BJ (cell line): Measurements from ENCODE around the gene MORN4. TPM values are rescaled to one million over a fixed set of nuclear protein-coding genes. Genes with fewer than 3 reads are reported as not detected.

Experiments
- CTCF ChIA-PET: fragments of 350-600 bp; formaldehyde crosslinking; extraction: SDS; loops from one replicate; lab custom pipeline; 2021; ENCODE audit warnings: antibody characterized with exemption, inconsistent platforms; lab: Yijun Ruan, JAX
- POLR2A ChIA-PET: fragments of 300-600 bp; sonication (Branson Sonifier 250); formaldehyde crosslinking; extraction: SDS; loops from one replicate; lab custom pipeline; 2021; ENCODE audit warnings: antibody characterized with exemption; lab: Charles Lee
- DNase-seq: peaks from one replicate; pipeline ENCODE4 v3.0.0-alpha.2; 2011; ENCODE audit warnings: low read depth
- H3K27me3 ChIP-seq: 2 replicates; pipeline ENCODE4 v1.6.0; 2011; ENCODE audit warnings: low read length; ENCODE audit not compliant: control insufficient read depth, insufficient read depth
- H3K36me3 ChIP-seq: 2 replicates; pipeline ENCODE4 v1.5.1; 2011; ENCODE audit warnings: low read length; ENCODE audit not compliant: control insufficient read depth, insufficient read depth
- H3K4me3 ChIP-seq: 2 replicates; pipeline ENCODE4 v1.5.1; 2011; ENCODE audit warnings: low read depth, mild to moderate bottlenecking, control low read depth, low read length
- CTCF ChIP-seq: IDR thresholded peaks from 2 replicates; pipeline ENCODE4 v1.5.1; 2011; ENCODE audit warnings: low read depth, mild to moderate bottlenecking, control low read depth, inconsistent platforms, low read length, moderate library complexity; ENCODE audit not compliant: insufficient read depth
- polyA plus RNA-seq: library from polyadenylated mRNA; depleted of rRNA; stranded (reverse); fragments of >200 nt; gene quantifications from 2 replicates; pipeline ENCODE4 v1.2.3, GENCODE V29; 2011

MORN4 gene
- polyA plus RNA-seq, 1 experiment = 13.8 TPM

GRCh38 chr10:97571622-97572021 lies 61.7 kb downstream of the MORN4 start:
- no peak overlapping the region for H3K4me3 ChIP-seq
- no peak for DNase-seq
- ChIA-PET POLR2A (no interaction called here), CTCF (interaction anchor here (0.5 to 12.3 kb wide), 33 partner anchors 10 to 165 kb away, joined by 3 to 179 read pairs (median 4); partner anchors contain the start of genes AVPI1, C10orf62 and HOGA1)
- peaks cover 15% of the 10 kb centered on the region for H3K36me3 ChIP-seq
- TF ChIP-seq CTCF = no peak
- no peaks in the 10 kb centered on the region for H3K27me3 ChIP-seq

GRCh38 chr10:97570789-97571471 lies 62.4 kb downstream of the MORN4 start:
- H3K4me3 ChIP-seq = no peak overlapping the region
- no peak for DNase-seq
- CTCF ChIA-PET = interaction anchor here (0.8 to 12.3 kb wide), 19 partner anchors 13 to 165 kb away, joined by 3 to 179 read pairs (median 7); partner anchors contain the start of genes AVPI1 and HOGA1
- TF ChIP-seq CTCF = no peak
- no peaks in the 10 kb centered on the region for H3K27me3 ChIP-seq
- peaks cover 15% of the 10 kb centered on the region for H3K36me3 ChIP-seq
- POLR2A ChIA-PET = no interaction called here

GRCh38 chr10:97570146-97570788 lies 63.0 kb downstream of the MORN4 start:
- TF ChIP-seq CTCF = no peak
- H3K36me3 ChIP-seq = peaks cover 15% of the 10 kb centered on the region
- no peak overlapping the region for H3K4me3 ChIP-seq
- no peaks in the 10 kb centered on the region for H3K27me3 ChIP-seq
- CTCF ChIA-PET = interaction anchor here (1.5 to 12.3 kb wide), 4 partner anchors 17 to 162 kb away, joined by 4 to 179 read pairs (median 14); no protein-coding TSS in a partner anchor
- POLR2A ChIA-PET = no interaction called here
- no peak for DNase-seq

GRCh38 chr10:97567891-97568290 lies 65.4 kb downstream of the MORN4 start:
- TF ChIP-seq CTCF = no peak
- peaks cover 15% of the 10 kb centered on the region for H3K36me3 ChIP-seq
- POLR2A ChIA-PET = no interaction called here
- H3K27me3 ChIP-seq = no peaks in the 10 kb centered on the region
- DNase-seq = no peak
- CTCF ChIA-PET = interaction anchor here (1.2 to 12.3 kb wide), 3 partner anchors 13 to 45 kb away, joined by 4 to 179 read pairs (median 5); no protein-coding TSS in a partner anchor
- H3K4me3 ChIP-seq = no peak overlapping the region

- no peak for TF ChIP-seq CTCF
- H3K27me3 ChIP-seq = no peaks in the 10 kb centered on the region
- peaks cover 15% of the 10 kb centered on the region for H3K36me3 ChIP-seq
- no peak overlapping the region for H3K4me3 ChIP-seq
- ChIA-PET POLR2A (no interaction called here), CTCF (interaction anchor here (2.8 to 12.3 kb wide), 2 partner anchors 13 to 46 kb away, joined by 14 to 179 read pairs; no protein-coding TSS in a partner anchor)
- no peak for DNase-seq
These were observed 66.8 kb downstream of the MORN4 start for GRCh38 chr10:97566336-97566996.
